Measurements from ENCODE around the gene ASH1L.
"Not testable (repeated sequence)": the region's sequence is repeated elsewhere in the genome, so short reads cannot be mapped to it uniquely, and the experiment has no call there.

Gene ASH1L

GRCh38 chr1:155433128-155433830 lies 129.3 kb downstream of the ASH1L start:
- DNase-seq: not testable (repeated sequence)

DNA sequence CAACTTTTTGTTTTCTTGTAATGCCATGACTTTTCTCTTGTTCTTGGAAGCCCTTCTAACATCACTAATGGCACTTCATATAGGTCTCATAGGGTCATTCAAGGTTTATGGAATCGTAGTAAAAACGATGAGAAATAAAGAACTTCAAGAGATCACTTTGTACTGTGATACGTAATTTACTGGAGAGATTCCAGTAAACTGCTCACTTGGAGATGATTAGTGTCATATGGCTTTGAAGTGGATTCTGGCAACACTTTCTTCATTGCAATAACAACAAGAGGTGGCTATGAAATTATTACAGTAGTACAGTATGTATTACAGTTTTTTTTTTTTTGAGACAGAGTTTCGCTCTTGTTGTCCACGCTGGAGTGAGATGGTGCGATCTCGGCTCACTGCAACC lies 138.5 kb downstream of the ASH1L start:
- no peak for DNase-seq

- no peak for DNase-seq
Observed at GRCh38 chr1:155420788-155421187, 141.8 kb downstream of the ASH1L start.

- not testable (repeated sequence) for DNase-seq
Observed at GRCh38 chr1:155411840-155412239, 150.8 kb downstream of the ASH1L start.

GRCh38 chr1:155410931-155411330 lies 151.7 kb downstream of the ASH1L start:
- no peak for DNase-seq

- DNase-seq: no peak
Observed at GRCh38 chr1:155396874-155397476, 165.6 kb downstream of the ASH1L start.

DNA sequence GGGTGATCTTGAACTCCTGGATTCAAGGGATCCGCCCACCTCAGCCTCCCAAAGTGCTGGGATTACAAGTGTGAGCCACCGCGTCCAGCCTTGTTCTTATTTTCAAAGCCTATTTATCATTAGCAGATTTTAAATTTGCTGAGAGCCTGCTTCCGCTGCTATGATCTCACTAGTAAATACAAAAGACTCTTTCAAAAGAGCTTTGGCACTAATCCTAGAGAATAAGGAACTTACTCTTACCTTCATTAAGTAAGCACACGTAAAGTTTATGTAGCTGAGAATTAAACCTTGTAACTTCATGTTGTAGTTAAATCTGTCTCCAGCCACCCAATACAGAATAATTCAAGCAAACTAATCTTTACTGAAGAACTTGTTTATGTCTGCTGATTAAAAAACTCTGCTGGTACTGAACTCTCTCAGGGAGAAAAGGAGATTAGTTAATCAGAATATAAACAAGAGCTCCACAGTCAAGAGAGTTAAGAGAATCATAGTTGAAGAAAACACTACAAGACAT lies 169.6 kb downstream of the ASH1L start:
- DNase-seq: no peak

DNA sequence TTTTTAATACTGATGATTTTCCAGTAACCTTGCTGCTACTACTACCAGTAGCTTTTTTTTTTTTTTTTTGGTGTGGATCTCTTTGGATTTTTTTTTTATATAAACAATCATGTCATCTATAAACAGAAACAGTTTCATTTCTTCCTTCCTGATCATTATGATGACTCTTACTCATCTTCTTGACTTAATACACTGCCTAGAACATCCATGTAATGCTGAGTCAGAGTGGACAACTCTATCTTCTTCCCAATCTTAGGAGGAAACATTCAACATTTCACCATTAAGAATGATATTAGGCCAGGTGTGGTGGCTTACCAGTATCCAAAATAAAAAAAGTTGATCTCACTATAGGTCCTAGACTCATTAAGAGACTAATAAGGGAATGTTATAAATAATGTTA lies 172.8 kb downstream of the ASH1L start:
- DNase-seq: no peak

DNA sequence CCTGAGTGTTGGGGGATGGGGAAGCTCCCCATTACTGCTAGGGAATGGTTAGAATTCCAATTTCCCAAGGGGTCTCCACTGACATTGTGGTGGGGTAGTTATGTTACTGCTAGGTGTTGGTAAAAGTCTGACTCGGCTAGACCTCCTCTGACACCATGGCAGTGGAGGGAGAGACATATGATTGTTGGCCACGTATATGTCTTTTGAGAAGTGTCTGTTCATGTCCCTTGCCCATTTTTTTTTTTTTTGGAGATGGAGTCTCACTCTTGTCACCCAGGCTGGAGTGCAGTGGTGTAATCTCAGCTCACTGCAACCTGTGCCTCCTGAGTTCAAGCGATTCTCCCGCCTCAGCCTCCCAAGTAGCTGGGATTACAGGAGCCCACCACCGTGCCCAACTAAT lies 176.8 kb downstream of the ASH1L start:
- DNase-seq: not testable (repeated sequence)

DNA sequence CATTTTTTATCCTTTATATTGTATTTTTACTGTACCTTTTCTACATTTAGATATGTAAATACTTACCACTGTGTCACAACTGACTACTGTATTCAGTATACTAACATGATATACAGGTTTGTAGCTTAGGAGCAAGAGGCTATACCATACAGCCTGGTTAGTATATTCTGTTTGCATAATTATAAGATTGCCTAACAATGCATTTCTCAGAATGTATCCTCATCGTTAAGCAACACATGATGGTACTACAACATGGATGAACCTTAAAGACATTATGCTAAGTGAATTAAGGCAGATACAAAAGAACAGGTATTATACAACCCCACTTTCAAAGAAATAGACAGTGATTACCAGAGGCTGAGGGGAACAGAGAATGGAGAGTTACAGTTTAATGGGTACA lies 179.2 kb downstream of the ASH1L start:
- no peak for DNase-seq

- DNase-seq: no peak
Observed at GRCh38 chr1:155379631-155380090, 182.9 kb downstream of the ASH1L start.

DNA sequence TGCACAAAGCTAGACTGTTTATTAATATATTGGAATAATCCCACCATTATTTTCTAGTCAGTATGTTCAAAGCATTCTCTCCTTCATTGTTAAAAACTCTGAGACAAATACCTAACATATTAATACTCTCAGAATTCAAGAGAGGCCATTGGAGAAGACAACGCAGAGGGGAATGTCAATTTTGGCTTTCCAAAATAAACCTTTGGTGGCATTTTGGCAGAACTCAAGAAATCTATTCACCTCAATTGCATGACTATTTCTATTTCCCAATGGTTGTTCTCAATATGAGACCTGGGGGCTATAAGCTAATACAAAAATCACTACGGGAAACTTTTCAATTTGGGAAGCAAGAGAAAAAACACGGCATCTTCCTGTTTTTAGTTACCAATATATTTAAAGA lies 183.4 kb downstream of the ASH1L start:
- DNase-seq: no peak

DNA sequence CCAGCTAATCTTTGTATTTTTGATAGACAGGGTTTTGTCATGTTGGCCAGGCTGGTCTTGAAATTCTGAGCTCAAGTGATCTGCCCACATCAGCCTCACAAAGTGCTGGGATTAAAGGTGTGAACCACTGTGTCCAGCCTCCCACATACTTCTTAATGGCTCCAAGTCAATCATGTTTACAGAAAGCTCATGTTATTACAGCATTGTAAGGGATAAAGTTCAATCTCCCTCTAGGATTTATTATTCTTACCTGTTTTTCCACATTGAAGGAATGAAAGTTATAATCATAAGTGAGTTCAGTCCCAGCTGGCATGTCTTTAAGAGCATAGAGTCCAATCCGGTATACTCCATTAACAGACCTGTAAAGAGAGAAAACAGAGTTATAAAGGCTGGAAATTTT lies 202.6 kb downstream of the ASH1L start:
- DNase-seq: no peak

DNA sequence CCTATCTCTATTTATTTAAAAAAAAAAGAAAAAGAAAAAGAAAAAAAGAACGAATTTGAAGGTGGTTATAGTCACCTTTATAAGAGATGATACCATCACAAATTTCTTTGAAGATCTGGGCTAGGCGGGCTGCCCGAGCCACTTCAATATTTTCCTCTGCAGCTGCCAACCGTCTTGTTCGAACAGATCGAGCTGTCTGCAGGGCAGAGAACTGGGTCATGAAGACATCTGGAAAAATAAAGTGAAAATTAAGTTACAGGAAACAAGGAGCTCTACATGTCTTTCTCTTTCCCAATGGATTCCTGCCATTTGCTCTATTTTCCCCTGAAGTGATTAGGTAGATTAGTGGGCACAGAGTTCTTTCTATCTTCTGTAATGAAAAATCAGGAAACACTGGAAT lies 210.0 kb downstream of the ASH1L start:
- DNase-seq: no peak

GRCh38 chr1:155342842-155343241 lies 219.8 kb downstream of the ASH1L start:
- no peak for DNase-seq

DNA sequence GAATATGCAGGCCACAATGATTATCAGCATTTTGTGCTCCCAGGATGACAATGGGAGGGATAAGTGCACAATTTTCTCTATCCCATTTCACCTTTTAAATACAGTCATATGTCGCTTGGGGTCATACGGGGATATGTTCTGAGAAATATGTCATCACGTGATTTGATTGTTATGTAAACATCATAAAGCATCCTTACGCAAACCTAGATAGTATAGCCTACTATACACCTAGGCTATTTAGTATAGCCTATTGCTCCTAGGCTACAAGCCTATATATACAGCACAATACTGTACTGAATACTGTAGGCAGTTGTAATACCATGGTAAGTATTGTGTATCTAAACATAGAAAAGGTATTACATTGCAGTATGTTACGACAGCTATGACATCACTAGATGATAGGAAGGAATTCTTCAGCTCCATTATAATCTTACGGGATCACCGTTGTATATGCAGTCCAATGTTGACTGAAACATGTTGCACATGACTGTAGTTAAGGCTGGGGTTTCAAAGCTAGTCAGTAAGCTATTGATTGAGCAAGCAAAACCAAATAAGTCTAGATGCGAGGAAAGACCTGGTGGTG lies 223.0 kb downstream of the ASH1L start:
- no peak for DNase-seq

GRCh38 chr1:155334962-155335361 lies 227.6 kb downstream of the ASH1L start:
- DNase-seq: no peak

- no peak for DNase-seq
Observed at GRCh38 chr1:155329980-155330598, 232.5 kb downstream of the ASH1L start.

GRCh38 chr1:155328856-155329255 lies 233.7 kb downstream of the ASH1L start:
- DNase-seq: not testable (repeated sequence)

DNA sequence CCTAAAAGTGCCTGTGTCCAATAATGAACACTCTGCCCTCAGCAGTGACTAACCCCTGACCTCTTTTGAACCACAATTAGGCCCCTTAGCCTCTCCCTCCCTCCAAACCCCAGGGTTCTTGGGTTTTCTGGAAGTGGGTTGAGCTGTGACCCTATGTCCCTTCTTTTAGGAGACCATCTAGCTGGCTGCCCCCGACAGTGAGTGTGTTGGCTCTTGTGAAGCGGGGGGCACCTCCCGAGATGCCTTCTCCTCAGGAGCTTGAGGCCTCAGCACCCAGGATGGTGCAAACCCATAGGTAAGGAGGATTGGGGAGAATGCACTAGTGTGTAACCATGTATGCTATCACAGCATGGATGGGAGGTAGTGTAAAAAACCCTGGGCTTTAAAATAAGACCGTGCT lies 234.6 kb downstream of the ASH1L start:
- DNase-seq: no peak

DNA sequence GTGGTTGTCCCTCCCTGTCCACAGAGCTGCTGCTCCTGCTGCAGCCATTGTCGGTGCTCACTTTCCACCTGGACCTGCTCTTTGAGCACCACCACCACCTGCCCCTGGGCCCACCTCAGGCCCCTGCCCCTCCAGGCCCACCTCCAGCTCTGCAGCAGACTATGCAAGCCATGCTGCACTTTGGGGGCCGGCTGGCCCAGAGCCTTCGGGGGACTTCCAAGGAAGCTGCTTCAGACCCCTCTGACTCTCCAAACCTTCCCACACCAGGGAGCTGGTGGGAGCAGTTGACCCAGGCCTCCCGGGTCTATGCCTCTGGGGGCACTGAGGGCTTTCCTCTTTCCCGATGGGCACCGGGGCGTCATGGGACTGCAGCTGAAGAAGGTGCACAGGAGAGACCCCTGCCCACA lies 236.0 kb downstream of the ASH1L start:
- no peak for DNase-seq

DNA sequence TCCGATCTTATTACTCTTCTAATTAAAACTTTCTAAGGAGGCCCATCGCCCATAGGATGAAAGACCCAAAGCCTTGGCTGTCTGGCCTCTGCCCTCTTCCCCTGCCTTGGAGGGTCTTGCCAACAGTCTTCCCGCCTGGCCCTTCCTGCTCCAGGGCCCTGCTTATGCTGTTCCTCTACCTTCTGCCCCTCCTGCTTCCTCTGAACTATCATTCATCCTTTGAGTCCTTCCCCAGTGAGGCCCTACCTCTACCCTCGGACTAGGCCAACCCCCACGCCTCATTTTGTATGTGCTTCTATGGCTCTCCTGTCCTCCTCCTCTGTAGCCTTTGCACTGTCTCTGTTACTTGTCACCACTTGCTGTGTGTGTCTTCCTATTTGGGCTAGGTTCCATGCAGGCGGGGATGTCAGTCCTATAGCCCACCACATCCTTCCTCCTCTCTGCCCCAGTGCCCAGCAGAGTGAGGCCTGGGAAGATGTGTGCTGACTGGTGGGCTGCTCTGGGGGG lies 236.5 kb downstream of the ASH1L start:
- DNase-seq: no peak

DNA sequence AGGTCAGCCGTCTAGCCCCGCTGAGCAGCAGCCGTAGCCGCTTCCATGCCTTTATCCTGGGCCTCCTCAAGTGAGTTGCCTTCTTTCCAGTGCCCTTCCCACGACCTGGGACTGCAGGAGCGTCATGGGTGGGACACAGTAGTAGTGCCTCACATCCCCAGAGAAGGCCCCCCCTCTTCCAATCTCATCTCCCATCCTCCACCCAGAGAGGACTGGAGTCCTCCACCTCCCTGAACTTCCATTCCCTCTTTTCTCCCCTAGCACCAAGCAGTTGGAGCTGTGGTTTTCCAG lies 237.1 kb downstream of the ASH1L start:
- DNase-seq: no peak

Measured in activated CD4-positive, alpha-beta T cell treated with anti-CD3 and anti-CD28 coated beads for 48 hours (primary cell).